Activated B cell treated with CpG ODN at 0.5 μM for 24 hours (primary cell): ENCODE measurements around the gene FAM83E. TPM values are rescaled to one million over a fixed set of nuclear protein-coding genes. Genes with fewer than 3 reads are reported as not detected.
A peak's percentile ranks its signal among the peaks of the same experiment; 100 is the strongest.

Experiments used
- ATAC-seq: fragments of 200-7000 bp; cut with Tn5 transposase; one replicate; pipeline ENCODE4 v1.10.0; 2021; ENCODE audit warnings: low read depth, mild to moderate bottlenecking, moderate library complexity
- CTCF ChIA-PET: fragments of 350-600 bp; sonication (Branson Sonifier 250); formaldehyde crosslinking; loops from one replicate; lab custom pipeline; 2021; ENCODE audit warnings: antibody characterized with exemption; lab: Charles Lee
- POLR2A ChIA-PET: fragments of 350-600 bp; sonication (Branson Sonifier 250); formaldehyde crosslinking; loops from one replicate; lab custom pipeline; 2021; ENCODE audit warnings: antibody characterized with exemption; lab: Charles Lee
- DNase-seq: peaks from one replicate; pipeline ENCODE4 v3.0.0; 2022
- H3K27ac Mint-ChIP-seq: one replicate; pipeline ENCODE4 v1.8.0; 2020; ENCODE audit warnings: mixed read lengths
- H3K27me3 Mint-ChIP-seq: one replicate; pipeline ENCODE4 v1.8.0; 2021; ENCODE audit warnings: mixed read lengths
- H3K36me3 Mint-ChIP-seq: one replicate; pipeline ENCODE4 v1.8.0; 2021; ENCODE audit warnings: low read depth, mixed read lengths
- H3K4me1 Mint-ChIP-seq: one replicate; pipeline ENCODE4 v1.8.0; 2021; ENCODE audit warnings: mixed read lengths
- H3K4me3 Mint-ChIP-seq: one replicate; pipeline ENCODE4 v1.8.0; 2020; ENCODE audit warnings: mild to moderate bottlenecking, mixed read lengths
- H3K9me3 Mint-ChIP-seq: one replicate; pipeline ENCODE4 v1.8.0; 2020; ENCODE audit warnings: mixed read lengths
- CTCF ChIP-seq: fragments of 200-600 bp; IDR thresholded peaks from one replicate; pipeline ENCODE4 v1.8.0; 2022; ENCODE audit warnings: antibody characterized with exemption, mild to moderate bottlenecking
- intact Hi-C: fragments of 100-400 bp; cut with micrococcal nuclease; formaldehyde crosslinking; loops from one replicate; pipeline ENCODE4 v1.15.1; 2024
- total RNA-seq: library from RNA; stranded (reverse); gene quantifications from 2 replicates; pipeline ENCODE4 v1.2.3, GENCODE V29; 2022

Gene FAM83E
- total RNA-seq, 1 donor from 2014 or later, result 5.6 TPM

GRCh38 chr19:48654299-48655059 is 39.6 kb upstream of the FAM83E start:
- no peaks in the 10 kb centered on the region for H3K36me3 Mint-ChIP-seq
- intact Hi-C loops, result no loop called here
- no peak for TF ChIP-seq CTCF
- no peak overlapping the region for H3K27ac Mint-ChIP-seq
- H3K4me1 Mint-ChIP-seq, result peaks cover 17% of the 10 kb centered on the region
- no peak overlapping the region for H3K4me3 Mint-ChIP-seq
- no peak for ATAC-seq
- DNase-seq, result no peak
- ChIA-PET POLR2A (no interaction called here), CTCF (no interaction called here)
- H3K9me3 Mint-ChIP-seq, result no peaks in the 10 kb centered on the region
- H3K27me3 Mint-ChIP-seq, result no peaks in the 10 kb centered on the region

GRCh38 chr19:48651683-48652048 is 36.8 kb upstream of the FAM83E start:
- CTCF ChIA-PET, result interaction anchor here (0.6 to 1.3 kb wide), 2 partner anchors 23 to 191 kb away, joined by 3 read pairs; no protein-coding TSS in a partner anchor
- peaks cover 40% of the 10 kb centered on the region for H3K4me1 Mint-ChIP-seq
- no peaks in the 10 kb centered on the region for H3K9me3 Mint-ChIP-seq
- no peak for TF ChIP-seq CTCF
- DNase-seq (no peak), ATAC-seq (no peak)
- H3K27ac Mint-ChIP-seq, result peak overlapping the region; percentile 16
- intact Hi-C loops, result no loop called here
- H3K4me3 Mint-ChIP-seq, result no peak overlapping the region
- POLR2A ChIA-PET, result no interaction called here
- no peaks in the 10 kb centered on the region for H3K36me3 Mint-ChIP-seq
- no peaks in the 10 kb centered on the region for H3K27me3 Mint-ChIP-seq

GRCh38 chr19:48650974-48651682 is 36.3 kb upstream of the FAM83E start:
- intact Hi-C loops, result no loop called here
- ChIA-PET POLR2A (interaction anchor here (0.5 kb wide), 1 partner anchor 705 kb away, joined by 3 read pairs; no protein-coding TSS in a partner anchor), CTCF (interaction anchor here (0.6 to 1.3 kb wide), 2 partner anchors 23 to 191 kb away, joined by 3 read pairs; no protein-coding TSS in a partner anchor)
- peaks cover under 1% of the 10 kb centered on the region for H3K36me3 Mint-ChIP-seq
- peaks cover 42% of the 10 kb centered on the region for H3K4me1 Mint-ChIP-seq
- no peak for TF ChIP-seq CTCF
- no peak for ATAC-seq
- H3K9me3 Mint-ChIP-seq, result no peaks in the 10 kb centered on the region
- DNase-seq, result no peak
- H3K27ac Mint-ChIP-seq, result peak overlapping the region; percentile 19
- no peak overlapping the region for H3K4me3 Mint-ChIP-seq
- H3K27me3 Mint-ChIP-seq, result no peaks in the 10 kb centered on the region

GRCh38 chr19:48648134-48648533 is 33.3 kb upstream of the FAM83E start:
- DNase-seq (no peak), ATAC-seq (no peak)
- no peaks in the 10 kb centered on the region for H3K27me3 Mint-ChIP-seq
- peak overlapping the region; percentile 9 for H3K4me3 Mint-ChIP-seq
- peak overlapping the region; percentile 68 for H3K27ac Mint-ChIP-seq
- no peaks in the 10 kb centered on the region for H3K9me3 Mint-ChIP-seq
- intact Hi-C loops, result loop anchor here (2.0 kb wide), 1 partner anchor 13 kb away; no protein-coding TSS in a partner anchor
- no peak for TF ChIP-seq CTCF
- POLR2A ChIA-PET, result interaction anchor here (0.7 to 1.6 kb wide), 4 partner anchors 11 to 157 kb away, joined by 6 to 19 read pairs (median 7); partner anchors contain the start of gene DBP
- H3K4me1 Mint-ChIP-seq, result peaks cover 53% of the 10 kb centered on the region
- CTCF ChIA-PET, result no interaction called here
- H3K36me3 Mint-ChIP-seq, result peaks cover 2% of the 10 kb centered on the region
